ENCODE measurements around the gene ADCY5. TPM values are rescaled to one million over a fixed set of nuclear protein-coding genes. Genes with fewer than 3 reads are reported as not detected.

Gene ADCY5
- polyA plus RNA-seq, 4 donors = 7.2 to 11.1 (median 9.9) TPM

GRCh38 chr3:123347691-123348264, 101.1 kb downstream of the ADCY5 start:
- no peak for DNase-seq (ENCODE audit: low read depth in 4 of 4, low spot score in 3 of 4)

GRCh38 chr3:123347205-123347604, 101.7 kb downstream of the ADCY5 start:
- DNase-seq (ENCODE audit: low read depth in 4 of 4, low spot score in 3 of 4) = no peak

GRCh38 chr3:123346021-123346420, 102.9 kb downstream of the ADCY5 start:
- DNase-seq (ENCODE audit: low read depth in 4 of 4, low spot score in 3 of 4) = no peak

GRCh38 chr3:123344907-123345594, 103.8 kb downstream of the ADCY5 start:
- no peak for DNase-seq (ENCODE audit: low read depth in 4 of 4, low spot score in 3 of 4)

- DNase-seq (ENCODE audit: low read depth in 4 of 4, low spot score in 3 of 4) = no peak
These were observed 104.5 kb downstream of the ADCY5 start for GRCh38 chr3:123344175-123344906.

GRCh38 chr3:123343296-123344174, 105.4 kb downstream of the ADCY5 start:
- no peak for DNase-seq (ENCODE audit: low read depth in 4 of 4, low spot score in 3 of 4)

GRCh38 chr3:123342631-123343080, 106.2 kb downstream of the ADCY5 start:
- no peak for DNase-seq (ENCODE audit: low read depth in 4 of 4, low spot score in 3 of 4)

- DNase-seq (ENCODE audit: low read depth in 4 of 4, low spot score in 3 of 4) = no peak
These were observed 106.8 kb downstream of the ADCY5 start for GRCh38 chr3:123341871-123342630.

GRCh38 chr3:123340336-123340735, 108.6 kb downstream of the ADCY5 start:
- DNase-seq (ENCODE audit: low read depth in 4 of 4, low spot score in 3 of 4) = no peak

- DNase-seq (ENCODE audit: low read depth in 4 of 4, low spot score in 3 of 4) = no peak
These were observed 109.6 kb downstream of the ADCY5 start for GRCh38 chr3:123339302-123339701.

- no peak for DNase-seq (ENCODE audit: low read depth in 4 of 4, low spot score in 3 of 4)
These were observed 110.2 kb downstream of the ADCY5 start for GRCh38 chr3:123338620-123339061.

GRCh38 chr3:123337948-123338619, 110.8 kb downstream of the ADCY5 start:
- no peak for DNase-seq (ENCODE audit: low read depth in 4 of 4, low spot score in 3 of 4)

- DNase-seq (ENCODE audit: low read depth in 4 of 4, low spot score in 3 of 4) = no peak
These were observed 111.7 kb downstream of the ADCY5 start for GRCh38 chr3:123337226-123337625.

GRCh38 chr3:123336441-123336851, 112.4 kb downstream of the ADCY5 start:
- no peak for DNase-seq (ENCODE audit: low read depth in 4 of 4, low spot score in 3 of 4)

- no peak for DNase-seq (ENCODE audit: low read depth in 4 of 4, low spot score in 3 of 4)
These were observed 112.9 kb downstream of the ADCY5 start for GRCh38 chr3:123336001-123336400.

- no peak for DNase-seq (ENCODE audit: low read depth in 4 of 4, low spot score in 3 of 4)
These were observed 113.8 kb downstream of the ADCY5 start for GRCh38 chr3:123335007-123335670.

- DNase-seq (ENCODE audit: low read depth in 4 of 4, low spot score in 3 of 4) = no peak
These were observed 114.8 kb downstream of the ADCY5 start for GRCh38 chr3:123334056-123334455.

- DNase-seq (ENCODE audit: low read depth in 4 of 4, low spot score in 3 of 4) = no peak
These were observed 115.5 kb downstream of the ADCY5 start for GRCh38 chr3:123333401-123333800.

- no peak for DNase-seq (ENCODE audit: low read depth in 4 of 4, low spot score in 3 of 4)
These were observed 116.7 kb downstream of the ADCY5 start for GRCh38 chr3:123332124-123332641.

All from left renal pelvis (tissue), 4 donors.